HL-60 (cell line): Measurements from ENCODE around the gene CHIT1.
A peak's percentile ranks its signal among the peaks of the same experiment; 100 is the strongest.

ENCODE experiments used
- DNase-seq, 2 experiments: peaks; one replicate each; pipeline ENCODE4 v3.0.0-alpha.2; 2010 to 2020; ENCODE audit warnings: low read depth in 1 of 2, low spot score in 1 of 2
- H3K27ac ChIP-seq: fragments of 250-450 bp; sonication (Bioruptor Pico); replicated peaks from 2 replicates; pipeline ENCODE4 v1.5.1; 2020; ENCODE audit warnings: mild to moderate bottlenecking, moderate library complexity
- H3K27me3 ChIP-seq: fragments of 250-450 bp; sonication (Bioruptor Pico); 2 replicates; pipeline ENCODE4 v1.5.1; 2021; ENCODE audit warnings: mild to moderate bottlenecking, moderate library complexity; ENCODE audit not compliant: insufficient read depth, poor library complexity, severe bottlenecking
- H3K4me3 ChIP-seq: replicated peaks from 2 replicates; pipeline ENCODE4 v1.5.1; 2011; ENCODE audit warnings: mild to moderate bottlenecking, control low read depth, low read length; ENCODE audit not compliant: insufficient read depth
- CTCF ChIP-seq: IDR thresholded peaks from one replicate; pipeline ENCODE4 v1.5.1; 2011; ENCODE audit warnings: low read length, control low read depth, inconsistent platforms; ENCODE audit not compliant: insufficient read depth
- GABPA ChIP-seq: IDR thresholded peaks from 2 replicates; pipeline ENCODE4 v1.6.1; 2012; ENCODE audit warnings: low read depth
- POLR2AphosphoS5 ChIP-seq: IDR thresholded peaks from 2 replicates; pipeline ENCODE4 v1.6.1; 2012; ENCODE audit warnings: low read depth
- SPI1 ChIP-seq: IDR thresholded peaks from 2 replicates; pipeline ENCODE4 v1.6.1; 2012; ENCODE audit warnings: low read depth, mild to moderate bottlenecking, borderline replicate concordance
- TF ChIP-seq, protein P1 (sequence below): IDR thresholded peaks from 2 replicates; pipeline ENCODE4 v1.6.1; 2012; ENCODE audit warnings: low read depth; ENCODE audit not compliant: insufficient replicate concordance

Gene CHIT1

GRCh38 chr1:203175237-203175826 is 54.1 kb downstream of the CHIT1 start, which contains the start of gene MYBPH:
MYBPH (minus strand) TSS chr1:203175826; CDS start chr1:203175755, 71 bp downstream.
- TF ChIP-seq CTCF, result no peak
- TF ChIP-seq, protein P1, sequence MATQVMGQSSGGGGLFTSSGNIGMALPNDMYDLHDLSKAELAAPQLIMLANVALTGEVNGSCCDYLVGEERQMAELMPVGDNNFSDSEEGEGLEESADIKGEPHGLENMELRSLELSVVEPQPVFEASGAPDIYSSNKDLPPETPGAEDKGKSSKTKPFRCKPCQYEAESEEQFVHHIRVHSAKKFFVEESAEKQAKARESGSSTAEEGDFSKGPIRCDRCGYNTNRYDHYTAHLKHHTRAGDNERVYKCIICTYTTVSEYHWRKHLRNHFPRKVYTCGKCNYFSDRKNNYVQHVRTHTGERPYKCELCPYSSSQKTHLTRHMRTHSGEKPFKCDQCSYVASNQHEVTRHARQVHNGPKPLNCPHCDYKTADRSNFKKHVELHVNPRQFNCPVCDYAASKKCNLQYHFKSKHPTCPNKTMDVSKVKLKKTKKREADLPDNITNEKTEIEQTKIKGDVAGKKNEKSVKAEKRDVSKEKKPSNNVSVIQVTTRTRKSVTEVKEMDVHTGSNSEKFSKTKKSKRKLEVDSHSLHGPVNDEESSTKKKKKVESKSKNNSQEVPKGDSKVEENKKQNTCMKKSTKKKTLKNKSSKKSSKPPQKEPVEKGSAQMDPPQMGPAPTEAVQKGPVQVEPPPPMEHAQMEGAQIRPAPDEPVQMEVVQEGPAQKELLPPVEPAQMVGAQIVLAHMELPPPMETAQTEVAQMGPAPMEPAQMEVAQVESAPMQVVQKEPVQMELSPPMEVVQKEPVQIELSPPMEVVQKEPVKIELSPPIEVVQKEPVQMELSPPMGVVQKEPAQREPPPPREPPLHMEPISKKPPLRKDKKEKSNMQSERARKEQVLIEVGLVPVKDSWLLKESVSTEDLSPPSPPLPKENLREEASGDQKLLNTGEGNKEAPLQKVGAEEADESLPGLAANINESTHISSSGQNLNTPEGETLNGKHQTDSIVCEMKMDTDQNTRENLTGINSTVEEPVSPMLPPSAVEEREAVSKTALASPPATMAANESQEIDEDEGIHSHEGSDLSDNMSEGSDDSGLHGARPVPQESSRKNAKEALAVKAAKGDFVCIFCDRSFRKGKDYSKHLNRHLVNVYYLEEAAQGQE, result no peak
- TF ChIP-seq SPI1, result no peak
- TF ChIP-seq GABPA, result no peak
- TF ChIP-seq POLR2AphosphoS5, result no peak
- DNase-seq, result no peak
- Histone ChIP-seq H3K4me3 (no peak within 1 kb of the TSS; the same call in 1 of the 2 replicates), H3K27ac (peak within 1 kb of the TSS; percentile 30; the same call in 1 of the 2 replicates), H3K27me3 (no peaks in the 10 kb centered on the region)

DNA sequence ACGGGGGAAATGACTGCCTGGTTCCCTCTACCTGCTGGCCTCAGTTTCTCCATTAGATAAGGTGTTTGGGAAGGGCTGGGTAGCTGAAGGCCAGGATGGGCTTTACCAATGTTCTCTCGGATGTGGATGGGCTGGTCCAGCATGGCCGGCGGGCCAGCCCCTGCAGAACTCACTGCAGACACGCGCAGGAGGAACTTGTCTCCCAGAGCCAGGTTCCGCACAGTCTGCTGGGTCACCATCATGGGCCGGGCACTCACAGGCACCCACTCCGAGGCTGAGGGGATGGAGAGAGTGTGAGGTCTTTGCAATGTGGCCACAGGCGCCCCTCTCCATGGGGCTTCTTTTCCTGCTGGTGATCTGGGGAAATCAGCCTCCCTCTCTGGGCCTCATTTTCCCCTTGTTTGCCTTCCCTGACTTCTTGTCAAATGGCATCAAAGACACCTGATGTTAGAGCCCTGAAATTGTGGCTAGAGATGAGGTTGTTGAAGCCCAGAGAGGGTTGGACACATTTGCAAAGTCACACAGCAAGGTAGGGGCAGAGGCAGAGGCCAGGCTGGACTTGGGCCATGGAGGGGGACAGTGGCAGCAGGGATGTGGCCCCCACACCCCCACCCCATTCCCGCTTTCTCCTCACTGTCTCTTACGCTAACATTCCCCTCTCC is 55.0 kb downstream of the CHIT1 start:
- H3K27ac ChIP-seq, result no peak overlapping the region
- TF ChIP-seq SPI1, result no peak
- TF ChIP-seq, protein P1, result no peak
- no peak for TF ChIP-seq GABPA
- TF ChIP-seq POLR2AphosphoS5, result no peak
- TF ChIP-seq CTCF, result no peak
- DNase-seq, result no peak
- no peaks in the 10 kb centered on the region for H3K27me3 ChIP-seq
- H3K4me3 ChIP-seq, result no peak overlapping the region

DNA sequence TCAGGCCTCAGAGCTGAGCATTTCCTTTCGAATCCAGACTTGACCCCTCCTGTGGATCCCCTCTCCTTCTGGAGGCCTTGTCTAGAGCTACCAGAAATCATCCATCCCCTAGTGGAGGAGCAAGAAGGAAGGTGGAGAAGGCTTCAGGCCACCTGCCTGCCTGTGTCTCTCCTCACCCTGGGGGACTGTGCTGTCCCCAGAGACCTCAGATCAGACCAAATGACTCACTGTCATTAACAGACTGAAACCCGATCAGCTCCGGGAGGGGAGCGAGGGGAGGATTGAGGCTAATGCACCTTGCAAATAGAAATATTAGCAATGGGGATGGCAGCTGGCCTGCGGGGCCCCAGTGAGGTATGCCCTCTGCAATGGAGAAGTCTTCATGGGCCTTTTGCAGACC is 55.9 kb downstream of the CHIT1 start:
- TF ChIP-seq POLR2AphosphoS5 (no peak), SPI1 (no peak), CTCF (no peak), GABPA (no peak)
- TF ChIP-seq, protein P1, result no peak
- Histone ChIP-seq H3K27me3 (no peaks in the 10 kb centered on the region), H3K4me3 (no peak overlapping the region), H3K27ac (no peak overlapping the region)
- no peak for DNase-seq
